Bronchial epithelial cell (primary cell): ENCODE measurements around the gene TCF7L2. TPM values are rescaled to one million over a fixed set of nuclear protein-coding genes. Genes with fewer than 3 reads are reported as not detected.

Experiments
- DNase-seq: peaks from one replicate; pipeline ENCODE4 v3.0.0-alpha.2; 2010; ENCODE audit warnings: low read depth
- FAIRE-seq: peaks from 2 replicates; lab custom pipeline; 2011; peaks lifted over from hg19 to GRCh38; lab: Jason Lieb, UNC
- H3K27me3 ChIP-seq: 2 replicates; pipeline ENCODE4 v1.5.1; 2011; ENCODE audit warnings: low read length; ENCODE audit not compliant: control insufficient read depth, insufficient read depth
- H3K36me3 ChIP-seq: 2 replicates; pipeline ENCODE4 v1.5.1; 2011; ENCODE audit warnings: low read length; ENCODE audit not compliant: control insufficient read depth, insufficient read depth
- H3K4me3 ChIP-seq: 2 replicates; pipeline ENCODE4 v1.5.1; 2011; ENCODE audit warnings: mild to moderate bottlenecking, low read depth, low read length, control low read depth
- CTCF ChIP-seq: IDR thresholded peaks from 2 replicates; pipeline ENCODE4 v1.5.1; 2011; ENCODE audit warnings: mild to moderate bottlenecking, moderate library complexity, low read length, control low read depth, inconsistent platforms; ENCODE audit not compliant: insufficient read depth, severe bottlenecking
- total RNA-seq: library from RNA; depleted of rRNA; stranded (reverse); fragments of >200 nt; gene quantifications from 2 replicates; pipeline ENCODE4 v1.2.1, GENCODE V29; 2014

TCF7L2 gene
- total RNA-seq, 1 donor from 2014 or later: 1.1 TPM

GRCh38 chr10:113026679-113027078, 76.6 kb downstream of the TCF7L2 start:
- H3K36me3 ChIP-seq: no peaks in the 10 kb centered on the region
- no peaks in the 10 kb centered on the region for H3K27me3 ChIP-seq
- H3K4me3 ChIP-seq: no peak overlapping the region
- no peak for TF ChIP-seq CTCF
- FAIRE-seq (no peak), DNase-seq (no peak)

- no peak for TF ChIP-seq CTCF
- Histone ChIP-seq H3K27me3 (no peaks in the 10 kb centered on the region), H3K36me3 (no peaks in the 10 kb centered on the region), H3K4me3 (no peak overlapping the region)
- DNase-seq: no peak
- no peak for FAIRE-seq
Measured at GRCh38 chr10:113027230-113027573, 77.2 kb downstream of the TCF7L2 start.

- Histone ChIP-seq H3K4me3 (no peak overlapping the region), H3K36me3 (no peaks in the 10 kb centered on the region), H3K27me3 (no peaks in the 10 kb centered on the region)
- DNase-seq: peak; percentile 22
- TF ChIP-seq CTCF: no peak
- FAIRE-seq: no peak
Measured at GRCh38 chr10:113027574-113028455, 77.8 kb downstream of the TCF7L2 start.

- DNase-seq (no peak), FAIRE-seq (no peak)
- Histone ChIP-seq H3K4me3 (no peak overlapping the region), H3K27me3 (no peaks in the 10 kb centered on the region), H3K36me3 (no peaks in the 10 kb centered on the region)
- no peak for TF ChIP-seq CTCF
Measured at GRCh38 chr10:113028456-113029440, 78.7 kb downstream of the TCF7L2 start.

- Histone ChIP-seq H3K27me3 (no peaks in the 10 kb centered on the region), H3K4me3 (no peak overlapping the region), H3K36me3 (no peaks in the 10 kb centered on the region)
- DNase-seq (peak; percentile 18), FAIRE-seq (no peak)
- TF ChIP-seq CTCF: no peak
Measured at GRCh38 chr10:113030453-113030852, 80.4 kb downstream of the TCF7L2 start.
